Measurements from ENCODE around the gene RASGRF2.

DNA sequence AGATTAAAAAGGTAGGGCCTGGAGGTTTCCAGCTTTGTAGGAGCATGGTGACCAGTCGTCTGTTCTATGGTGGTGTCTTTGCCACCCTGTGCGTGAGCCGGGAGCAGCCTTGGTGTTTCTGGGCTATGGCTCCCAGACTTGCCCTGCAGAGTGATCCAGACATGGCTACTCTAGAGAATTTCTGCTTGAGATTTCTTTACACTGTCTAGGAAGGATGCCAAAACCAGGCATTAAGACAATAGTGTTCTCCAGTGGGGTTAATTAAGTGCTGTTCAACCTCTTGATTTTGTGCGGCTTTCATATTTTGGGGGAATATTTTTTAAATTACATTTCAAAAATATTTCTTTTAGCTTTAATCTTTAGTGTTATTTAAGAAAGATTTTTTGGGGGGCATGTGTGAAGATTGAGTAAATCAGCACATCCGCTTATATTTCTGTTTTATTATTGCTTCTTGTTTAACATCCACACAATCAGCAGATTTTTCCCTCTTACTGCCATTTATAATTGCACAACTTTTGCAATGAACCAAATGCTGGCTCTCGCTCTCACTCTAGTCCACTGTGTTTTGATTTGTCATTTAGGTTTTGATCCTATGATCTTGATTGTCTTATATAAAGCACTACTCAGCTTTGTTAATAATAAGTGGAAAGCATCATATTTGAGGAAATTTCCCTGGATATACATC, 110.5 kb downstream of the RASGRF2 start:
- no peak for TF ChIP-seq EZH2phosphoT487 (IDR thresholded peaks at IDR 0.05; ENCODE audit: borderline replicate concordance, low read length)
- TF ChIP-seq CTCF (IDR thresholded peaks at IDR 0.05; ENCODE audit: low read depth, low read length, poor library complexity, severe bottlenecking), result no peak
